GM18502 (cell line): ENCODE data around the gene RNF220.

ENCODE experiments used
- ATAC-seq: cut with Tn5 transposase; IDR thresholded peaks from one replicate; pipeline ENCODE4 v1.9.1; 2021; ENCODE audit warnings: mild to moderate bottlenecking; ENCODE audit not compliant: unreplicated experiment, poor library complexity

The RNF220 gene

GRCh38 chr1:44405031-44405797 is at the start of gene RNF220:
Gene RNF220, plus strand, starts transcription at chr1:44405255.
- ATAC-seq: no peak

- ATAC-seq: no peak
Observed at GRCh38 chr1:44355582-44356305, 49.3 kb upstream of the RNF220 start.

- ATAC-seq: no peak
Observed at GRCh38 chr1:44357710-44358109, 47.3 kb upstream of the RNF220 start.

GRCh38 chr1:44359234-44359935 is 45.7 kb upstream of the RNF220 start:
- no peak for ATAC-seq

- no peak for ATAC-seq
Observed at GRCh38 chr1:44361478-44361877, 43.6 kb upstream of the RNF220 start.

GRCh38 chr1:44366371-44366975 is 38.6 kb upstream of the RNF220 start:
- no peak for ATAC-seq

- no peak for ATAC-seq
Observed at GRCh38 chr1:44367944-44368343, 37.1 kb upstream of the RNF220 start.

GRCh38 chr1:44368471-44369151 is 36.4 kb upstream of the RNF220 start:
- no peak for ATAC-seq

GRCh38 chr1:44371206-44371605 is 33.8 kb upstream of the RNF220 start:
- ATAC-seq: no peak

GRCh38 chr1:44375547-44375946 is 29.5 kb upstream of the RNF220 start:
- ATAC-seq: no peak

GRCh38 chr1:44377925-44378784 is 26.9 kb upstream of the RNF220 start:
- ATAC-seq: no peak

- no peak for ATAC-seq
Observed at GRCh38 chr1:44380666-44381177, 24.3 kb upstream of the RNF220 start.

- no peak for ATAC-seq
Observed at GRCh38 chr1:44388551-44388950, 16.5 kb upstream of the RNF220 start.

- no peak for ATAC-seq
Observed at GRCh38 chr1:44389437-44389836, 15.6 kb upstream of the RNF220 start.

- no peak for ATAC-seq
Observed at GRCh38 chr1:44390277-44390676, 14.8 kb upstream of the RNF220 start.

- ATAC-seq: no peak
Observed at GRCh38 chr1:44401256-44402228, 3.5 kb upstream of the RNF220 start.

GRCh38 chr1:44405798-44406736 is 1.0 kb downstream of the RNF220 start:
- no peak for ATAC-seq
